ENCODE data around the gene CYP2F1.
"Not testable (repeated sequence)": the region's sequence is repeated elsewhere in the genome, so short reads cannot be mapped to it uniquely, and the experiment has no call there.

Gene CYP2F1

DNA sequence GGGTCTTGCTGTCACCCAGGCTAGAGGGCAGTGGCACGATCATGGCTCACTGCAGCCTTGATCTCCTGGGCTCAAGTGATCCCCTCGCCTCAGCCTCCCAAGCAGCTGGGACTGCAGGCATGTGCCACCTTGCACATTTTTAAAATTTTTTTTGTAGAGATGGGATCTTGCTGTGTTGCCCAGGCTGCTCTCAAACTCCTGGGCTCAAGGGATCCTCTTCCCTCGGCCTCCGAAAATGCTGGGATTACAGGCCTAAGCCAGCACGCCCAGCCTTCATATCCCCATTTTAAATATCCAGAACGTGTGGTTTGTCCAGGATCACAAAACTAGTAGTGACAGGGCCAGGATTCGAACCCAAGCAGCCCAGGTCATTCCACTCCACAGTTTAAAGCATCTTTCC lies 13.1 kb downstream of the CYP2F1 start:
- DNase-seq: not testable (repeated sequence)

- DNase-seq: peak; percentile 73
These were observed 13.6 kb downstream of the CYP2F1 start for GRCh38 chr19:41127801-41128300.

DNA sequence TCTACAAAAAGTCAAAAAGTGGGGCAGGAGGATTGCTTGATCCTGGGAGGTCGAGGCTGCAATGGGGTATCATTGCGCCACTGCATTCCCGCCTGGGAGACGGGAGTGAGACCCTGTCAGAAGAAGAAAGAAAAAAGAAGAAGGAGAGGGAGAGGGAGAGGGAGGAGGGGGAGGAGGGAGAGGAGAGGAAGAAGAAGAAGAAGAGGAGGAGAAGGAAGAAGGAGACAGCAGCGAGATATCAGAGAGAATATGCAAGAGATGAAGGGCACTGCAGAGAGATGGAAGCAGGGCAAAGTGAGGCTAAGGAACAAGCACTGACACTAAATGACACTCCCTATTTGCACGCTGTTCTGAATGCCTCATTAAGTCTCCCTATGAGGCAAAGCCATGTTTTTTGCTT lies 14.5 kb downstream of the CYP2F1 start:
- no peak for DNase-seq

GRCh38 chr19:41131186-41131585 lies 17.0 kb downstream of the CYP2F1 start:
- DNase-seq: no peak

- DNase-seq: no peak
These were observed 19.0 kb downstream of the CYP2F1 start for GRCh38 chr19:41133260-41133659.

GRCh38 chr19:41134616-41135015 lies 20.4 kb downstream of the CYP2F1 start:
- no peak for DNase-seq

DNA sequence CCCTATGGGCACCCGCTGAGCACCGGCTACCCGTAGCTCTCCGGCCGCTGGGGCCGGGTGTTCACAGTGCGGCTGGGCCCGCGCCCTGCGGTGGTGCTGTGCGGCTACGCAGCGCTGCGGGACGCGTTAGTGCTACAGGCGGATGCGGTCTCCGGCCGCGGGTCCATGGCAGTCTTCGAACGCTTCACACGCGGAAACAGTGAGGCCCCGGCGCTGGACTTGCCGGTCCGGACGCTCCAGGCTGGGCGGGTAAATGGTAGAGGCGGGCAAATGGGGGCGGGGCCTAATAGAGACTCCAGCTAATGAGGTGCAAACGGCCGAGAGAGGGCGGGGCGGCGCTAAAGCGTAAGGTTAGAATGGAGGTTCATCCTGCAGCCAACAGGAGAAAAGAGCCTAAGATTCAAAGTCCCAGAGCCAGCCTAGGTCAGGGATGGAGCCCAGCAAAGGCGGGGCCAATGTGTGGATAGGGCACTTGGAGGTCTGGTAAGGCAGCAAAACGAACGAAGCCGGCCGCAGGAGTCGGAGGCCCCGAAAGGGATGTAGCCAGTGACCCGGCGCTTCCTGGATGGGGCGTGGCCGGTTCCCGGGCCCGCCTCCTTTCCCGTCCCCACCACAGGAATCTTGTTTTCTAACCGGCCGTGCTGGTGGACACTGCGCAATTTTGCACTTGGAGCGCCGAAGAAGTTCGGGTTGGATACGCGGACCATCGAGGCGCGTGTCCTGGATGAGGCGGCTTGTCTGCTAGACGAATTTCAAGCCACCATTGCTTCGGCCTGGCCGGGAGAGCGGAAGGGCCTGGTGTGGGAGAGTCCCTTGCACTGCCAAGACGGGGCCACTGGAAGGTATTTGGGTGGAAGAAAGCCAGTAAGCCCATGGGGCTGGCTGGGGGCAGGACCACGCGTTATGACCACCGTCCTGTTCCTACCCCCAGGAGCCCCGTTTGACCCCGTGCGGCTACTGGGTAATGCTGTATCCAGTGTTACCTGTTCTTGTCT lies 21.5 kb downstream of the CYP2F1 start:
- DNase-seq: not testable (repeated sequence)

DNA sequence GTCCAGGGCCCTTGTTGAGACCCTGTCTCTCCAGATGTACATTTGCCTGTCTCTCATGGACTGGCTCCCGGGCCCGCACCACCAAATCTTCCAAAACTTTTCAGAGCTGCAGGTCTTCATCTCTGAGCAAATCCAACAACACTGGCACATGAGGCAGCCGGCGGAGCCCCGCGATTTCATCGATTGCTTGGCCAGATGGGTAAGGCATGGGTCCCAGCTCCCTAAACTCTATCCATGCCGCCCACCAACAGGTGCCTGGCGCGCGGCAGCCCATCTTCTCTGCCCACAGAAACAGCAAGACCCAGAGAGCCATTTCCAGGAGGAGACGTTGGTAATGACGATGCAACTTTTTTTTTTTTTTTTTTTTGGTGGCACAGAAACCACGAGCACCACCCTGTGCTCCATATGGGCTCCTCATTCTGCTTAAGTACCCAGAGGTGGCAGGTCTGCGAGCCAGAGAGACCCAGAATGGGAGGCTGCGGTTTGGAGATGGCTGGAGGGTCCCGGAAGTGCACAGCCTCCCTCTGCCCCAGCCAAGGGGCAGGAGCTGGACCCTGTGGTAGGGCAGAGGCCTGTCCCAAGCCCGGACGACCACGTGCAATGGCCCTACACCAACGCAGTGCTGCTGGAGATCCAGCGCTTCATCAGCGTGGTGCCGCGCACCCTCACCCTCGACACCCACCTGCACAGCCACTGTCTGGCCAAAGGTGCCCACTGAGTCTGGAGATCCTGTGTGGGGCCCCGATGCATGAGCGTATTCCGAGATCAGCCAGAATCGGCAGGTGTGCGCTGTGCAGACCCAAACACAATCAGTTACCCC lies 22.6 kb downstream of the CYP2F1 start:
- DNase-seq: no peak

DNA sequence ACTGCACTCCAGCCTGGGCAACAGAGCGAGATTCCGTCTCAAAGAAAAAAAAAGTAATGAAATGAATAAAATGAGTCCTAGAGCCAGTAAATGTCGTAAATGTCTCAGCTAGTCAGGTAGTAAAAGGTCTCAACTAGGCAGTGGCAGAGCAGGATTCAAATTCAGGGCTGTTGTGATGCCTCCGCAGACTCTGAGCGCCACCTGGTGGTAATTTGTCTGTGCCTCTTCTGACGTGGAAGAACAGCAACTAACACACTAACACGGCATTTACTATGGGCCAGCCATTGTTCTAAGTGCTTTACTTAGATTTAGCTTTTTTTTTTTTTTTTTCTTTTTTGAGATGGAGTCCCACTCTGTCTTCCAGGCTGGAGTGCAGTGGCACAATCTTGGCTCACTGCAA lies 30.2 kb downstream of the CYP2F1 start:
- peak; percentile 40 for DNase-seq

DNA sequence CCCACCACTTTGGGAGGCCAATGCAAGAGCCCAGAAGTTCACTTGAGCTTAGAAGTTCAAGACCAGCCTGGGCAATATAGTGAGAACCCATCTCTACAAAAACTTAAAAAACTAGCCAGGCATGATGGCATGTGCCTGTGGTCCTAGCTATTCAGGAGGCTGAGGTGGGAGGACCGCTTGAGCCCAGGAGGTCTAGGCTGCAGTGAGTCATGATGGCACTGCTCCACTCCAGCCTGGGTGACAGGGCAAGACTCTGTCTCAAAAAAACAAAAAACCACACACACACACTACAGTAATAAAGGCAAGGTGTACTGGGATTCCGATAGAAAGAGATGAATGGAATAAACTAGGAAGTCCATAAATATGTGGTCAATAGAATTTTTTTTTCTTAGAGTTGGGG lies 35.6 kb downstream of the CYP2F1 start:
- DNase-seq: no peak

GRCh38 chr19:41150986-41151385 lies 36.8 kb downstream of the CYP2F1 start:
- DNase-seq: not testable (repeated sequence)

GRCh38 chr19:41154060-41154459 lies 39.8 kb downstream of the CYP2F1 start:
- no peak for DNase-seq

DNA sequence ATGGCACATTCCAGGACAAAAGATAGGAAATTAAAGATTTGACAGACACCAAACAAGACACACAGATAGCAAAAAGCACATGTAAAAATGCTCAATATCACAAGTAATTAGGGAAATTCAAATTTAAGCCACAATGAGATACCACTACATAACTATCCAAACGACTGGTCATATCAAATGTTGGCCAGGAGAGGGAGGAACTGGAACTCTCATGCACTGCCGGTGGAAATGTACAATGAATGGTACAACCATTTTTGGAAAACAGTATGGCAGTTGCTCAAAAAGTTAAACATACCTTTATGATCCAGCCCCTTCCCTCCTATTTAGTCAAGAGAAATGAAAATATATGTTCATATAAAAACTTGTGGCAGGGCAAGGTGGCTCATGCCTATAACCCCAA lies 42.0 kb downstream of the CYP2F1 start:
- no peak for DNase-seq

GRCh38 chr19:41159881-41160280 lies 45.6 kb downstream of the CYP2F1 start:
- no peak for DNase-seq

- DNase-seq: no peak
These were observed 47.7 kb downstream of the CYP2F1 start for GRCh38 chr19:41161903-41162302.

DNA sequence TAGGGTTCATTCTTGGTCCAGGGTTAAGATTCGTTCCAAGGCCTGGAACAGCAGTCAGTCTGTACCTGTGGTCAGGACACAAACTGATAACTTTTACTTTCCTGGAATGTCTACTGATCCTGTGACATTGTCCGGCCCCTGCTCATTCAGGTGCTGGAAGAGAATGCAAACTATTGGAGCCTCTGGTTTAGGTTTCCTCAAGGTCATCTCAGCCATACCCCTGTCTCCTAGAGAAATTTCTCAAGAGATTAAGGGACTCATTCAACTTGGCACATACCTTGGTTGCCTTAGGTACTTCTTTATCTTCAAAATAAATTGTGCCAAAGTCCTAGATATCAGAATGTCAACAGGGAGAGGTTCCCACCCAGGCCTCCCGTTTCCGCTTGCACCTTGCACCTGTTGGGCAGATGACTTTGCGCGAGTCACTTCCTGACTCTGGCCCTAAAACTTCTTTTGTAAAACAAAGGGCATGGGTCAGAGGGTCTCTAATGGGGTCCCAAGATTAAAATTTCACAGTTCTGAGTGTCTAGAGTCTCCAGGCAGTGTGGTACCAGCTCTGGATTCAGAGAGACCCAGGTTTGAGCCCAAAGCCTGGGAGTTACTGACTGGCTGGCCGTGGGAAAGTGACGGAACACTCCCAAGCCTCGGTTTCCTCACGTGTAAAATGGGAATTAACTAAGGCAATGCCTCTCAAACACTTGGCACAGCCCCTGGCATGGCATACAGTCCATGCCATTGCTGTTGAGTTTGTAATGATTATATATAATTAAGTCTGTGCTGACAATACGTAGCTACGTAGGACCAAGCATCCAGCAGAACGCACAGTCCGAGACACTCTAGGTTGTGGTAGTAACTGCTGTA lies 52.9 kb downstream of the CYP2F1 start:
- DNase-seq: no peak

DNA sequence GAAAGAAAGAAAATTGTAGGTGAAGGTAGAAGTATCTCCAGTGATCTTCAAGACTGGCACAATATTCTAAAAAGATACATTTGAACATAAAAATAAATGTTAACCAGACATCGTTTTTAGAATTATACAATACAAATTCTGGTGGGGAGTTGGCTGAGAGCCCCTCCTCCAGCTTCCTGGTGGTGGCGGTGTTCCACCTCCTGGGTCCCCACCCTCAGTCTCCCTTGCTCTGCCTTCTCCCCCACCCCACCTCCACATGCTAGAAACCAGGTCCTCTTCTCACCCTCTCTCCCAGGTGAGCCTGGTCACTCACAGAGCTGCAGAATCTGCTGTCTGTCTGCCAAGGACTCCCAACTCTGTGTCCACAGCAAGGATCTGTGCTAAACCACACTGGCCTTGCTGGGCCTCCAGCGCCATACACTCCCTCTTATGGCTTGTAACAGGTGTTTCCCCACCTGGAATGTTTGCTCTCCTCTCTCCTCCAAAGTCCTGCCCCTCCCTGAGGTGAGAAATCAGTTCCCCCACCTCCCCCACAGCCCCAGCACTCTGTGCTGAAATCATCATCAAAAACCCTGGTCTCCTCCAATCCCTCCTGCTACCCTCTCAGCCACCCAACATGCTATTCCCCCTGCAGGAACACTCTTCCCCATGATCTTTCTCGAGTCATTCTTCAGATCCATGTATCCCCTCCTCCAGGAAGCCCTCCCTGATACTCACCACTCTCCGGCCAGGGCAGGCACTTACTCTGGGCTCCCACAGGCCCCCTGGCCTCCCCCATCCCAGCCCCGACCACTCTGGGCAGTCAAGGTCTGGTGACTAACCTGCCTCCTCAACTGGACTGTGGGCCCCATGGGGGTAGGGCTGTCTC lies 58.3 kb downstream of the CYP2F1 start:
- DNase-seq: no peak

DNA sequence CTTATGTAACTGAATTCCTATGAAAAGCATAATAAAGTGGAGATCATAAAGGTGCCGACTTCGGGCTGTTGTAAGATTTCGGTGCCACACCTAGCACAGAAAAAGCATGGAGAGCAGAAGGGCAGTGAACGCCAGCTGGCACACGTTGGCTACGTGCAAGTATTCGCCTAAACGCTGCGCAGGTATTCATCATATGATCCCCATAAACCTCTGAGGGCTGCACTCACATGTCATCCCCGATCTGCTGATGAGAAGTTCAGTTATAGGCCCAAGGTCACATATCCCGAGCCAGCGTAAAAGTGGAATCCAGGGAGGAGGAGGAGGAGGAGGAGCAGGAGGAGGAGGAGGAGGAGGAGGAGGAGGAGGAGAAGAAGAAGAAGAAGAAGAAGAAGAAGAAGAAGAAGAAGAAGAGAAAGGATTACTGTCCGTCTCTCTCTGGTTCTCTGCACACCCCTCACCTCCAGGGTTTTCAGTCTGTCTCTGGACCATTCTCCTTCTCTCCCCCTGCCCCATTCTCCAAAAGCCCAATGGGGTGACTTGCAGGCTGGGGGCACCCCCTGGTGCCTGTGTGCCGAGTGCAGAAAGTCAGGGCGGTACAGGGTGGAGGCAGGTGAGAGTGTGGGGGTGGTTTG lies 60.2 kb downstream of the CYP2F1 start:
- no peak for DNase-seq

DNA sequence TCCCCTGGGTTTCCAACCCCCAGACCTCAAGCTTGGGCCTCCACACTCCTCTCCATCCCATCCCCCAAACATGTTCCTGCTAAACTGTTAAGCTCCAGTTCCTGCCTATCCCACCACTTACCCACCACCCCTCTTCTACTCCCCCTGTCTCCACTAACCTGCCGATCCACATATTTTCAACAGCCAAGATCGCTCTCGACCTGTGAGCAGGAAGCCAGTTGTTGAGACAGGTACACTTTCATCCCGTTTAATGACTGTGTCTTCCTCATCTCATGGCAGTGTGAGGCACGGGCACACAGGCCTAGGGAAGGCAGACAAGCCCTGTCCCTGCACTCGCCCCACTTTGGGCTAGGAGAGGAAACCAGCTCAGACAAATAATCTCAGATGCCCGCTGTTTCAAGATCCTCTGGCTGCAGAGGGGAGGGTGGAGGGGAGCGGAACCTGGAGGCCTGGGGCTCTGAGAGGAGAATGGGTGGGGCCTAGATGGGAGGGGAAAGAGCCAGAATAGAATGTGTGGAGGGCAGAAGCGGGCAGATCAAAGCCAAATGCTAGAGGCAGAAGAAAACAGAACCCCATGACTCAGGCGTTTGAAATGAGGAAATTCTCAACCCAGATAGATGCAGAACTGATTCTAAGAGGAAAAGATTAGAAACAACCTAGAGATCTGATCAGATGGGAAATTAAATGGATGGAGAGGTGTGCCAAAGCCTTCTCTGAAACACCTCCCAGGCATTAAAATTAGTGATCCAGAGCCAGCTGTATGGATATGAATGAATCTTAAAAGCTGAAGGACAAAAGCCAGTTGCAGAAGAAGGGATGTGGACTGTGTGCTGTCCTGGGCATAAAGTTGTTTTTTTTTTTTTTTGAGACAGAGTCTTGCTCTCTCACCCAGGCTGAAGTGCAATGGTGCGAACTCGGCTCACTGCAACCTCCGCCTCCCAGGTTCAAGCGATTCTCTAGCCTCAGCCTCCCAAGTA lies 61.9 kb downstream of the CYP2F1 start:
- DNase-seq: no peak

Measured in SHP77 treated with DMSO at 0.1 percent for 48 hours (cell line).